ENCODE measurements around the gene SNX25.

The SNX25 gene

DNA sequence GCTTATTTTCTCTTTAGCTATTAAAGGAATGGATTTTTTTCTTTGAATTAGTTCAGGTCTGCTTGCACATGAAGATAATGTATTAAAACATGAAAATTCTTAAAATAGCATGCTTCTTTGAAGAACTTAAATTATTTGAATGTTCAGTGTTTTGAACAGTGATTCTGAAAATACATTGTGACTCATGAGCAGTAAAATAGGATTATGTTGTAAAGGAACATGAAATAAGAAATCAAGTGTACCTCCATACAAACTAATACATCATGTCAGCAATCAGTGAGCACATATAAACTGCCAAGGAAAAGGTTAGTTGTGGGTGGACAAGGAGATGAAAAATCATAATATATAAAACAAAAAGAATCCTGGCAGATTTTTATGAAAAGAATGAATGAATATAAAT is 66.1 kb downstream of the SNX25 start:
- no peak for TF ChIP-seq SIN3A (IDR thresholded peaks at IDR 0.05; ENCODE audit: borderline replicate concordance, insufficient read depth, low read length)
- TF ChIP-seq, protein P1, sequence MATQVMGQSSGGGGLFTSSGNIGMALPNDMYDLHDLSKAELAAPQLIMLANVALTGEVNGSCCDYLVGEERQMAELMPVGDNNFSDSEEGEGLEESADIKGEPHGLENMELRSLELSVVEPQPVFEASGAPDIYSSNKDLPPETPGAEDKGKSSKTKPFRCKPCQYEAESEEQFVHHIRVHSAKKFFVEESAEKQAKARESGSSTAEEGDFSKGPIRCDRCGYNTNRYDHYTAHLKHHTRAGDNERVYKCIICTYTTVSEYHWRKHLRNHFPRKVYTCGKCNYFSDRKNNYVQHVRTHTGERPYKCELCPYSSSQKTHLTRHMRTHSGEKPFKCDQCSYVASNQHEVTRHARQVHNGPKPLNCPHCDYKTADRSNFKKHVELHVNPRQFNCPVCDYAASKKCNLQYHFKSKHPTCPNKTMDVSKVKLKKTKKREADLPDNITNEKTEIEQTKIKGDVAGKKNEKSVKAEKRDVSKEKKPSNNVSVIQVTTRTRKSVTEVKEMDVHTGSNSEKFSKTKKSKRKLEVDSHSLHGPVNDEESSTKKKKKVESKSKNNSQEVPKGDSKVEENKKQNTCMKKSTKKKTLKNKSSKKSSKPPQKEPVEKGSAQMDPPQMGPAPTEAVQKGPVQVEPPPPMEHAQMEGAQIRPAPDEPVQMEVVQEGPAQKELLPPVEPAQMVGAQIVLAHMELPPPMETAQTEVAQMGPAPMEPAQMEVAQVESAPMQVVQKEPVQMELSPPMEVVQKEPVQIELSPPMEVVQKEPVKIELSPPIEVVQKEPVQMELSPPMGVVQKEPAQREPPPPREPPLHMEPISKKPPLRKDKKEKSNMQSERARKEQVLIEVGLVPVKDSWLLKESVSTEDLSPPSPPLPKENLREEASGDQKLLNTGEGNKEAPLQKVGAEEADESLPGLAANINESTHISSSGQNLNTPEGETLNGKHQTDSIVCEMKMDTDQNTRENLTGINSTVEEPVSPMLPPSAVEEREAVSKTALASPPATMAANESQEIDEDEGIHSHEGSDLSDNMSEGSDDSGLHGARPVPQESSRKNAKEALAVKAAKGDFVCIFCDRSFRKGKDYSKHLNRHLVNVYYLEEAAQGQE (IDR thresholded peaks at IDR 0.05; ENCODE audit: insufficient read depth in 1 of 2, low read depth in 2 of 2, low read length in 2 of 2), result no peak
- no peak for TF ChIP-seq TAF1 (IDR thresholded peaks at IDR 0.05; ENCODE audit: borderline replicate concordance, insufficient read depth, low read length)
- no peak for TF ChIP-seq POLR2AphosphoS5 (IDR thresholded peaks at IDR 0.05; ENCODE audit: low read depth, low read length)
- no peak for TF ChIP-seq FOXP2 (optimal IDR thresholded peaks at IDR 0.05; ENCODE audit: borderline replicate concordance, extremely low read depth, extremely low read length, insufficient read depth)

- TF ChIP-seq FOXP2 (optimal IDR thresholded peaks at IDR 0.05; ENCODE audit: borderline replicate concordance, extremely low read depth, extremely low read length, insufficient read depth) (no peak), POLR2AphosphoS5 (IDR thresholded peaks at IDR 0.05; ENCODE audit: low read depth, low read length) (no peak), TAF1 (IDR thresholded peaks at IDR 0.05; ENCODE audit: borderline replicate concordance, insufficient read depth, low read length) (no peak), SIN3A (IDR thresholded peaks at IDR 0.05; ENCODE audit: borderline replicate concordance, insufficient read depth, low read length) (no peak)
- TF ChIP-seq, protein P1 (IDR thresholded peaks at IDR 0.05; ENCODE audit: insufficient read depth in 1 of 2, low read depth in 2 of 2, low read length in 2 of 2), result no peak
Measured at GRCh38 chr4:185276036-185276435, 66.6 kb downstream of the SNX25 start.

GRCh38 chr4:185278716-185279115 is 69.3 kb downstream of the SNX25 start:
- TF ChIP-seq SIN3A (IDR thresholded peaks at IDR 0.05; ENCODE audit: borderline replicate concordance, insufficient read depth, low read length) (no peak), FOXP2 (optimal IDR thresholded peaks at IDR 0.05; ENCODE audit: borderline replicate concordance, extremely low read depth, extremely low read length, insufficient read depth) (no peak), POLR2AphosphoS5 (IDR thresholded peaks at IDR 0.05; ENCODE audit: low read depth, low read length) (no peak), TAF1 (IDR thresholded peaks at IDR 0.05; ENCODE audit: borderline replicate concordance, insufficient read depth, low read length) (no peak)
- TF ChIP-seq, protein P1 (IDR thresholded peaks at IDR 0.05; ENCODE audit: insufficient read depth in 1 of 2, low read depth in 2 of 2, low read length in 2 of 2), result no peak

DNA sequence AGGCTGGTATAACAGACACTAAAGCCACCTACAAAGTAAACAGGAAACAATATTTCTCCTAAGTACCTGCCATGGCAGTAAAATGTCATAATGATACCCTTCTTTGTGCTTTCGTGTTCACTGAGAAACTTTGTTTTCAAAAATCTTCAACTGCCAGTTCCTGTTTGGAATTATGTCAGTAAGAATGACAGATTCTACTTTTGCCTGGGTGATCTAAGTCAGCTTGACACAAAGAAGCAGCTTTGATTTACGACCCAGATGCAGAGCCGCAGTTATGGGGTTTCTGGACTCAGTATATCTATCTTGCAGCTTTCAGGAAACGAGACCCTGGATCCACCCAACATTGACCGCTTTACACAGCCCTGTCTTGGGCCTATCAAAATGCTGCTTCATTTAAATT is 71.2 kb downstream of the SNX25 start:
- TF ChIP-seq POLR2AphosphoS5 (IDR thresholded peaks at IDR 0.05; ENCODE audit: low read depth, low read length) (no peak), SIN3A (IDR thresholded peaks at IDR 0.05; ENCODE audit: borderline replicate concordance, insufficient read depth, low read length) (no peak), TAF1 (IDR thresholded peaks at IDR 0.05; ENCODE audit: borderline replicate concordance, insufficient read depth, low read length) (no peak), FOXP2 (optimal IDR thresholded peaks at IDR 0.05; ENCODE audit: borderline replicate concordance, extremely low read depth, extremely low read length, insufficient read depth) (no peak)
- TF ChIP-seq, protein P1 (IDR thresholded peaks at IDR 0.05; ENCODE audit: insufficient read depth in 1 of 2, low read depth in 2 of 2, low read length in 2 of 2), result no peak

GRCh38 chr4:185282968-185283367 is 73.6 kb downstream of the SNX25 start:
- TF ChIP-seq SIN3A (IDR thresholded peaks at IDR 0.05; ENCODE audit: borderline replicate concordance, insufficient read depth, low read length) (no peak), TAF1 (IDR thresholded peaks at IDR 0.05; ENCODE audit: borderline replicate concordance, insufficient read depth, low read length) (no peak), POLR2AphosphoS5 (IDR thresholded peaks at IDR 0.05; ENCODE audit: low read depth, low read length) (no peak), FOXP2 (optimal IDR thresholded peaks at IDR 0.05; ENCODE audit: borderline replicate concordance, extremely low read depth, extremely low read length, insufficient read depth) (no peak)
- TF ChIP-seq, protein P1 (IDR thresholded peaks at IDR 0.05; ENCODE audit: insufficient read depth in 1 of 2, low read depth in 2 of 2, low read length in 2 of 2), result no peak
